ENCODE data around the gene INSL4. TPM values are rescaled to one million over a fixed set of nuclear protein-coding genes. Genes with fewer than 3 reads are reported as not detected.

The INSL4 gene
- polyA plus RNA-seq, 4 donors: not detected

Other genes starting within 250 kb of the INSL4 start
- gene JAK2, start 246.1 kb upstream of the INSL4 start, polyA plus RNA-seq (ENCODE audit: insufficient read length in 4 of 4): 10 to 100 TPM; 11.8 to 16.1 (median 14.9) TPM
- gene INSL6, start 45.8 kb upstream of the INSL4 start, polyA plus RNA-seq (ENCODE audit: insufficient read length in 4 of 4): under 1 TPM; 0.21 to 0.54 (median 0.39) TPM
- gene RLN2, start 73.3 kb downstream of the INSL4 start, polyA plus RNA-seq (ENCODE audit: insufficient read length in 4 of 4): 1 to 10 TPM; 2.5 to 4.0 (median 3.4) TPM
- 1 to 10 TPM in 1 of 4 donors, under 1 TPM in 3; 0.53 to 1.2 (median 0.73) TPM for gene RLN1, start 108.5 kb downstream of the INSL4 start, polyA plus RNA-seq (ENCODE audit: insufficient read length in 4 of 4)
- gene PLGRKT, start 206.5 kb downstream of the INSL4 start, polyA plus RNA-seq (ENCODE audit: insufficient read length in 4 of 4): 10 to 100 TPM; 37.3 to 49.8 (median 41.4) TPM
- 1 to 10 TPM in 2 of 4 donors, under 1 TPM in 2; 0.35 to 1.5 (median 0.91) TPM for gene CD274, start 219.1 kb downstream of the INSL4 start, polyA plus RNA-seq (ENCODE audit: insufficient read length in 4 of 4)

Measured in right renal pelvis (tissue), 4 donors.